ENCODE data around the gene TNKS2.

GRCh38 chr10:91856637-91857036 is 58.4 kb downstream of the TNKS2 start:
- TF ChIP-seq CTCF (IDR thresholded peaks at IDR 0.05; ENCODE audit: low read depth, low read length, poor library complexity, severe bottlenecking) (peak; percentile 41), EZH2phosphoT487 (IDR thresholded peaks at IDR 0.05; ENCODE audit: borderline replicate concordance, low read length) (no peak)

Measured in DOHH2 (cell line).